GM19043 (cell line): ENCODE data around the gene STAC2.

Experiments
- ATAC-seq: cut with Tn5 transposase; IDR thresholded peaks from one replicate; pipeline ENCODE4 v1.9.1; 2021; ENCODE audit warnings: low read depth; ENCODE audit not compliant: unreplicated experiment

Gene STAC2

GRCh38 chr17:39167476-39167875 is 58.3 kb downstream of the STAC2 start:
- no peak for ATAC-seq

GRCh38 chr17:39166437-39167335 is 59.1 kb downstream of the STAC2 start:
- no peak for ATAC-seq

GRCh38 chr17:39165841-39166349 is 59.9 kb downstream of the STAC2 start, which contains the start of gene ARL5C:
Gene ARL5C (minus strand): TSS chr17:39166161. CDS start chr17:39165760, 401 bp downstream.
- no peak for ATAC-seq

- ATAC-seq, result no peak
These were observed 60.4 kb downstream of the STAC2 start for GRCh38 chr17:39165178-39165840.

GRCh38 chr17:39164675-39165143 is 61.0 kb downstream of the STAC2 start:
- ATAC-seq, result no peak

- no peak for ATAC-seq
These were observed 63.8 kb downstream of the STAC2 start for GRCh38 chr17:39161962-39162361.
